Lower leg skin (tissue), 3 donors: ENCODE data around the gene ARPC2.

Experiments used
- POLR2A ChIP-seq, 2 donors: fragments of 450-650 bp; IDR thresholded peaks; one replicate each; pipeline ENCODE4 v1.6.1; 2016 to 2017; ENCODE audit warnings: antibody characterized with exemption in 2 of 2, mild to moderate bottlenecking in 1 of 2, moderate library complexity in 1 of 2
- TF ChIP-seq, protein P1 (sequence below), 3 donors: fragments of 450-650 bp; IDR thresholded peaks; one replicate each; pipeline ENCODE4 v1.5.1; 2016; ENCODE audit warnings: antibody characterized with exemption in 3 of 3, mild to moderate bottlenecking in 3 of 3, moderate library complexity in 2 of 3

DNA sequence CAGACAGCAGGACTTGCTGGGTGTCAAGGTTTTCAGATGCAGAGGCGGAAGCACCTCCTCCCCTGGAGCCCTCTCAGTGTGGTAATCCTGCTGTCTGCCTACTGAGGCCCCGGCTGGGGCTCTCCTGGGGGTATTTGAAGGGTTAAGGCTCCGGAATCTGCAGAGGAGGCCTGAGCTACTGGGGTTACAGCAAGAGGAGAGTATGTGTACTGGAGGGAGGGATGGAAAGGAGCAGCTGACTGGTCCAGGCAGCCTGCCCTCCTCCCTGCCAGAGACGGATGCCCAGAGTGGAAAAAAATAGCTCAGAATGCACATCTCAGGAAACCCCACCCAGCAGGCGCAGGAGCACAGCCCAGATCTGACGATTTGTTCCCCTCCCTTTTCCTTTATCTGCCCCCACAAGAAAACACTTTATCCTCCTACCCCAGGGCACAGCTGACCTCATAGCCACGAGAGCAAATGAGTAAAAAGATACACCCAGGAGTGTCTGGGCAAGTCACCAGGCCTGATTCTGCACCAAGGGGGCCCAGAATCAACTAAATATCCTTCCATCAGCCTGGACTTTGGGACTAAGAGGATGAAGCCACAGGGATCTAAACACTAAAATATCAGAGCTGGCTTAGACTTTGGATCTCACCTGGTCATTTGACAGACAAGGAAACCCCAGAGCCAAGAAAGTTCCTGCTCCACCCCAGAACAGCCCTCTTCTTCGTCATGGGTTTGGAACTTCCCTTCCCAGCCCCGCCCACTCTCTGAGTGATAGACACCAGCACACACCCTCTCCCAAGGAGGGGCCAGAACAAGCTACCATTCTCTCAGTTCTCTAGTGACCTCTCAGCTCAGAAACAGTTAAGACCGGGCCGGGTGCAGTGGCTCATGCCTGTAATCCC lies 69.8 kb downstream of the ARPC2 start:
- TF ChIP-seq, protein P1, sequence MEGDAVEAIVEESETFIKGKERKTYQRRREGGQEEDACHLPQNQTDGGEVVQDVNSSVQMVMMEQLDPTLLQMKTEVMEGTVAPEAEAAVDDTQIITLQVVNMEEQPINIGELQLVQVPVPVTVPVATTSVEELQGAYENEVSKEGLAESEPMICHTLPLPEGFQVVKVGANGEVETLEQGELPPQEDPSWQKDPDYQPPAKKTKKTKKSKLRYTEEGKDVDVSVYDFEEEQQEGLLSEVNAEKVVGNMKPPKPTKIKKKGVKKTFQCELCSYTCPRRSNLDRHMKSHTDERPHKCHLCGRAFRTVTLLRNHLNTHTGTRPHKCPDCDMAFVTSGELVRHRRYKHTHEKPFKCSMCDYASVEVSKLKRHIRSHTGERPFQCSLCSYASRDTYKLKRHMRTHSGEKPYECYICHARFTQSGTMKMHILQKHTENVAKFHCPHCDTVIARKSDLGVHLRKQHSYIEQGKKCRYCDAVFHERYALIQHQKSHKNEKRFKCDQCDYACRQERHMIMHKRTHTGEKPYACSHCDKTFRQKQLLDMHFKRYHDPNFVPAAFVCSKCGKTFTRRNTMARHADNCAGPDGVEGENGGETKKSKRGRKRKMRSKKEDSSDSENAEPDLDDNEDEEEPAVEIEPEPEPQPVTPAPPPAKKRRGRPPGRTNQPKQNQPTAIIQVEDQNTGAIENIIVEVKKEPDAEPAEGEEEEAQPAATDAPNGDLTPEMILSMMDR (IDR thresholded peaks at IDR 0.05) = no peak
- TF ChIP-seq POLR2A (IDR thresholded peaks at IDR 0.05) = no peak
